CD4-positive, alpha-beta memory T cell (primary cell): ENCODE measurements around the gene DENND5B. TPM values are rescaled to one million over a fixed set of nuclear protein-coding genes. Genes with fewer than 3 reads are reported as not detected.

Experiments
- CTCF ChIA-PET: fragments of 350-600 bp; sonication (Branson Sonifier 250); formaldehyde crosslinking; loops from one replicate; lab custom pipeline; 2021; ENCODE audit warnings: inconsistent platforms; ENCODE audit not compliant: partially characterized antibody; lab: Charles Lee
- POLR2A ChIA-PET: fragments of 350-600 bp; sonication (Branson Sonifier 250); formaldehyde crosslinking; loops from one replicate; lab custom pipeline; 2021; ENCODE audit not compliant: partially characterized antibody; lab: Charles Lee
- DNase-seq, 5 donors: peaks; one replicate each; pipeline versions ENCODE4 v3.0.0 to v3.0.0-alpha.2; 2020 to 2022; ENCODE audit warnings: mixed read lengths in 1 of 5
- H3K27ac ChIP-seq: one replicate; pipeline ENCODE4 v1.7.0; 2013; ENCODE audit warnings: low read depth, low read length
- H3K27me3 ChIP-seq: 2 replicates; pipeline ENCODE4 v1.7.0; 2013; ENCODE audit warnings: mild to moderate bottlenecking, low read length, moderate library complexity; ENCODE audit not compliant: insufficient read depth
- H3K36me3 ChIP-seq: 2 replicates; pipeline ENCODE4 v1.7.0; 2013; ENCODE audit warnings: mild to moderate bottlenecking, low read length, moderate library complexity; ENCODE audit not compliant: insufficient read depth
- H3K4me1 ChIP-seq: 2 replicates; pipeline ENCODE4 v1.7.0; 2013; ENCODE audit warnings: mild to moderate bottlenecking, low read length, moderate library complexity; ENCODE audit not compliant: insufficient read depth
- H3K4me3 ChIP-seq, 2 donors: one replicate each; pipeline ENCODE4 v1.7.0; 2013; ENCODE audit warnings: low read length in 2 of 2, mild to moderate bottlenecking in 1 of 2
- H3K9me3 ChIP-seq, 2 donors: one replicate each; pipeline ENCODE4 v1.7.0; 2013; ENCODE audit warnings: low read length in 2 of 2, control low read depth in 1 of 2; ENCODE audit not compliant: control insufficient read depth in 1 of 2
- H3K27ac Mint-ChIP-seq, 7 donors: one replicate each; pipeline ENCODE4 v1.8.0; 2020 to 2021; ENCODE audit warnings: mixed read lengths in 7 of 7, mild to moderate bottlenecking in 6 of 7, inconsistent platforms in 3 of 7, moderate library complexity in 3 of 7
- H3K27me3 Mint-ChIP-seq, 2 donors: one replicate each; pipeline ENCODE4 v1.8.0; 2020 to 2021; ENCODE audit warnings: mixed read lengths in 2 of 2
- H3K36me3 Mint-ChIP-seq, 2 donors: one replicate each; pipeline ENCODE4 v1.8.0; 2020 to 2021; ENCODE audit warnings: mixed read lengths in 2 of 2, inconsistent platforms in 1 of 2, mild to moderate bottlenecking in 1 of 2
- H3K4me1 Mint-ChIP-seq, 4 donors: one replicate each; pipeline ENCODE4 v1.8.0; 2020 to 2021; ENCODE audit warnings: mixed read lengths in 4 of 4, mild to moderate bottlenecking in 1 of 4
- H3K4me3 Mint-ChIP-seq, 8 donors: one replicate each; pipeline ENCODE4 v1.8.0; 2020 to 2021; ENCODE audit warnings: mixed read lengths in 8 of 8, mild to moderate bottlenecking in 7 of 8, moderate library complexity in 6 of 8, inconsistent platforms in 3 of 8
- H3K9me3 Mint-ChIP-seq, 8 donors: one replicate each; pipeline ENCODE4 v1.8.0; 2020 to 2021; ENCODE audit warnings: mixed read lengths in 8 of 8, mild to moderate bottlenecking in 5 of 8, inconsistent platforms in 3 of 8, moderate library complexity in 1 of 8
- intact Hi-C: fragments of 100-400 bp; cut with micrococcal nuclease; formaldehyde crosslinking; loops from one replicate; pipeline ENCODE4 v1.15.1; 2023
- polyA plus RNA-seq, 2 donors: library from polyadenylated mRNA; unstranded; fragments of 300-500 nt; fragmentation: Illumina TruSeq; gene quantifications; one replicate each; pipeline ENCODE4 v1.2.3, GENCODE V29; 2021
- total RNA-seq, 2 experiments: library from RNA; stranded (reverse); gene quantifications; one replicate each; pipeline ENCODE4 v1.2.3, GENCODE V29; 2021

DENND5B gene
- not detected for total RNA-seq
- polyA plus RNA-seq: under 1 TPM in 1 of 2 donors, not detected in 1; 0.60 TPM

DNA sequence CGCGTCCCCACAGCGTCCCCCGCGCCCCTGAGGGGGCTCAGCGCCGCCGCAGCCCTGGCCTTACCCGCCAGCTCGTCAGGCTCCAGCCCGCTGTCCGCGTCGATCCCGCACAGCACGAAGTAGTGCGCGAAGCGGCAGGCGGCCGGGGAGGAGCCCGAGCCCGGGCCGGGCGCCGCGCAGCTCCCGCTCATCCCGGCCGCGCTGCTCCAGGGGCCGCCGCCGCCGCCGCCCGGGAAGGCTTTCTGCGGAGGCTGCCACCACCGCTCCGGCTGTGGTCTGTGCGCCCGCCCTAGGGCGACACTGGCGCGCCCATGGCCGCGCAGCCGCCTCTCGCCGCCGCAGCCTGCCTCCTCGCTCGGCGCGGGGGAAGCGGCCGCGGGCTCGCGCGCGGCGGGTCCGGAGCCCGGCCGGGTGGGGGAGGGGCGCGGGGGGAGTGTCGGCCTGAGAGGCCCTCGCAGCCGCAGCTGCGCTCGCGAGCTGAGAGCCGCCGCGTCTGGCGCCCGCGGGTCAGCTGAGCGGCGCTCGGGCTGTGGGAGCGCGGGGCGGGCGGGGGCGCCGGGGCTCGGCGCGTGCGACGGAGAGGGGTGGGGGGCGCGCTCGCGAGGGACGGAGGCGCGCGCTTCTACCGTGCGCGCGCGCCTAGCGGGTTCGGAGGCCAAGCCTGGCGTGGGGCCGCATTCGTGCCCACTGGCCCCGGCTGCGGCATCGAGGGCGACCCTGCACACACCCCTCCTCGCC lies at the start of gene DENND5B:
TSS of gene DENND5B (minus strand) at position 495 of the 738 bp plus-strand sequence. CDS start at position 191, 304 bp downstream.
- peaks cover 23% of the 10 kb centered on the region for H3K27me3 ChIP-seq
- H3K27ac ChIP-seq: no peak within 1 kb of the TSS
- peaks cover 5% of the 10 kb centered on the region for H3K4me1 ChIP-seq
- peaks cover 45% of the 10 kb centered on the region in 2 donors for H3K27me3 Mint-ChIP-seq
- no peaks in the 10 kb centered on the region for H3K9me3 ChIP-seq
- H3K4me3 Mint-ChIP-seq: peak within 1 kb of the TSS; percentile 79 to 88 (median 84)
- H3K36me3 ChIP-seq: no peaks in the 10 kb centered on the region
- peak within 1 kb of the TSS; percentile 17 to 38 for H3K4me3 ChIP-seq
- peak in 2 of 5 donors; percentile 5 to 6 for DNase-seq
- CTCF ChIA-PET: interaction anchor here (0.6 kb wide), 1 partner anchor 11 kb away, joined by 3 read pairs; no protein-coding TSS in a partner anchor
- peaks cover 0 to 7% (median 1%) of the 10 kb centered on the region in 8 donors for H3K9me3 Mint-ChIP-seq
- no peaks in the 10 kb centered on the region for H3K36me3 Mint-ChIP-seq
- H3K4me1 Mint-ChIP-seq: peaks cover 10 to 19% (median 11%) of the 10 kb centered on the region in 4 donors
- intact Hi-C loops: no loop called here
- POLR2A ChIA-PET: interaction anchor here (1.1 kb wide), 1 partner anchor 63 kb away, joined by 4 read pairs; no protein-coding TSS in a partner anchor
- peak within 1 kb of the TSS in 1 of 7 donors; percentile 42 for H3K27ac Mint-ChIP-seq

DNA sequence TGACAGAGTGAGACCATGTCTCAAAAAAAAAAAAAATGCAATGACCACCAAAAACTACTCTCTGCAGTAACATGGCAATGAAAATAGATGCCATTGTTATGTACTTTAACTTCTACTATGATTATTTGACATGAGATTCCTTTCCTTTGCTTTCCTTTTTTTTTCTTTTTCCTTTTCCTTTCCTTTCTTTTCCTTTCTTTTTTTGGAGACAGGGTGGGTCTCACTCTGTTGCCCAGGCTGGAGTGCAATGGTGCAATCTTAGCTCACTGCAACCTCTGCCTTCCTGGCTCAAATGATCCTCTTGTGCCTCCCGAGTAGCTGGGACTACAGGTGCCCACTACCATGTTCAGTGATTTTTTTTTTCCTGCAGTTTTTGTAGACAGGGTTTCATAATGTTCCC lies 43.7 kb upstream of the DENND5B start:
- no peaks in the 10 kb centered on the region for H3K9me3 ChIP-seq
- H3K4me1 ChIP-seq: no peaks in the 10 kb centered on the region
- Mint-ChIP-seq H3K36me3 (no peaks in the 10 kb centered on the region), H3K27ac (no peak overlapping the region), H3K4me1 (peaks cover 0 to 3% (median 1%) of the 10 kb centered on the region in 4 donors), H3K4me3 (no peak overlapping the region), H3K9me3 (no peaks in the 10 kb centered on the region), H3K27me3 (peaks cover 0 to 4% of the 10 kb centered on the region in 2 donors)
- intact Hi-C loops: no loop called here
- H3K4me3 ChIP-seq: no peak overlapping the region
- no peaks in the 10 kb centered on the region for H3K27me3 ChIP-seq
- H3K36me3 ChIP-seq: no peaks in the 10 kb centered on the region
- DNase-seq: no peak
- no peak overlapping the region for H3K27ac ChIP-seq
- ChIA-PET POLR2A (no interaction called here), CTCF (interaction anchor here (1.0 to 2.5 kb wide), 3 partner anchors 10 to 232 kb away, joined by 3 to 5 read pairs (median 4); no protein-coding TSS in a partner anchor)

DNA sequence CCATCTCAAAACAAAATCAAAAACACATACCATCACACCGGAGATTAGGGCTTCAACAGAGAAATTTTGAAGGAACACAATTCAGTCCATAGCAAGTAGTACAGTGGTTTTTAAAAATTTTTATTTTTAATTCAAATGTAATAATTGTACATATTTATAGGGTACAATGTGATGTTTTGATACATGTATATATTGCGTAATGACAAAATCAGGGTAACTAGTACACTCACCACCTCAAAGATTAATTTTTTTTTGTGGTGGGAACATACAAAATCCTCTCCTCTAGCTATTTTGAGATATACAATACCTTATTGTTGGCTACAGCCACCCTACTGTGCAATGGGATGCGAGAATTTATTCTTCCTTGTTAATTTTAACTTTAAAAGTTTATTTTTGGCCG lies 42.5 kb upstream of the DENND5B start:
- no peaks in the 10 kb centered on the region for H3K36me3 ChIP-seq
- H3K27me3 ChIP-seq: no peaks in the 10 kb centered on the region
- ChIA-PET CTCF (interaction anchor here (0.9 to 1.3 kb wide), 3 partner anchors 9 to 382 kb away, joined by 3 to 5 read pairs (median 5); no protein-coding TSS in a partner anchor), POLR2A (no interaction called here)
- intact Hi-C loops: no loop called here
- no peak overlapping the region for H3K4me3 ChIP-seq
- H3K9me3 ChIP-seq: no peaks in the 10 kb centered on the region
- H3K4me1 ChIP-seq: no peaks in the 10 kb centered on the region
- DNase-seq: no peak
- peaks cover 0 to 4% of the 10 kb centered on the region in 2 donors for H3K27me3 Mint-ChIP-seq
- H3K27ac ChIP-seq: no peak overlapping the region
- H3K4me1 Mint-ChIP-seq: peaks cover 0 to 3% (median 1%) of the 10 kb centered on the region in 4 donors
- no peaks in the 10 kb centered on the region for H3K36me3 Mint-ChIP-seq
- H3K9me3 Mint-ChIP-seq: no peaks in the 10 kb centered on the region
- H3K27ac Mint-ChIP-seq: no peak overlapping the region
- H3K4me3 Mint-ChIP-seq: no peak overlapping the region

DNA sequence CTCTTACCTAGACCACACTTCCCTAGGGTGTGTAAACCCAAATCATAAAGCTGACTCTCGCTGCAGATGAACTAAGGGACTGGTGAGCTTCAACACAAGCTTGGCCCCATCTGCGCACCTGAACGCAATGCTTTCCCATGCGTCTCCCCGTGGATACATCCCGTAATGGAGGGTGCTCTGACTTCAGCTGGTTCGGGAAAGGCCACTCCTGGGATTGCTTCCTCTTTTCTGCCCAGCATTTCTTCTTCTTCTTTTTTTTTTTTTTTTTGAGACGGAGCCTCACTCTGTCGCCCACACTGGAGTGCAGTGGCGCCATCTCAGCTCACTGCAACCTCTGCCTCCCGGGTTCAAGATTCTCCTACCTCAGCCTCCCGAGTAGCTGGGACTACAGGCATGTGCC lies 40.9 kb upstream of the DENND5B start:
- H3K36me3 Mint-ChIP-seq: no peaks in the 10 kb centered on the region
- peak overlapping the region in 1 of 7 donors; percentile 48 for H3K27ac Mint-ChIP-seq
- Histone ChIP-seq H3K27ac (no peak overlapping the region), H3K36me3 (no peaks in the 10 kb centered on the region), H3K9me3 (no peaks in the 10 kb centered on the region), H3K4me3 (no peak overlapping the region), H3K4me1 (no peaks in the 10 kb centered on the region), H3K27me3 (no peaks in the 10 kb centered on the region)
- H3K4me3 Mint-ChIP-seq: no peak overlapping the region
- intact Hi-C loops: no loop called here
- ChIA-PET CTCF (interaction anchor here (0.8 to 1.3 kb wide), 4 partner anchors 227 to 683 kb away, joined by 3 to 5 read pairs (median 4); no protein-coding TSS in a partner anchor), POLR2A (no interaction called here)
- peaks cover 0 to 3% (median 1%) of the 10 kb centered on the region in 4 donors for H3K4me1 Mint-ChIP-seq
- DNase-seq: no peak
- H3K27me3 Mint-ChIP-seq: peaks cover 0 to 5% of the 10 kb centered on the region in 2 donors
- H3K9me3 Mint-ChIP-seq: no peaks in the 10 kb centered on the region

DNA sequence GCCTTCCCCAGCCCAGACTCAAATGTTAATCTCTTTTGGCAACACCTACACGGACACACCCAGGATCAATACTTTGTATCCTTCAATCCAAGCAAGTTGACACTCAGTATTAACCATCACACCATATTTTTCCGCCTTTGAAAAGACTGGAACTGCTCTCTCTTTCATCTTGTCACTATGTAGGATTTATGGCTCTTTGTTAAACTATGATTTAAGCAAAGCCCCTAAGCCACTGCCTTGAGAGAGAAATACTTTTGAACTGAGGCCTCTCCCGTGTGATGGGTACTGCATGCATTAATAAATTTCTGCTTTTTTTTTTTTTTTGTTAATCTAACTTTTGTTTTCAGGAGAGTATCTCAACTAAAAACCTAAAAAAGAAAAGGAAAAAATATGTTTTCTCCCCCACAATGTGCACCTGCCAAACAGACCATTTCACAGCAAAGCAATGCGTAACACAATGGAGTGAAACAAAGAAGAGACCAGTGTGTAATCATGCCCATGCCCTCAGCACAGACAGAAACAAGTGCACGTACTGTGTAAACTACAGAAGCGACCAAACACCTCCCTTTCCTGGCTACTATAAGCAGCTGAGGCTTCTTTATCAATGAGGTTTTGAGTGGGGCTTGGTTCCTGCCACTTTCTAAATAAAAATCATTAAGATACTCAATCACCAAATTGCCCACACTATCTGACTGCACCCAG lies 40.2 kb upstream of the DENND5B start:
- Mint-ChIP-seq H3K36me3 (no peaks in the 10 kb centered on the region), H3K4me3 (no peak overlapping the region), H3K27me3 (peaks cover 5 to 10% of the 10 kb centered on the region in 2 donors), H3K9me3 (no peaks in the 10 kb centered on the region), H3K27ac (no peak overlapping the region), H3K4me1 (no peaks in the 10 kb centered on the region)
- Histone ChIP-seq H3K4me3 (no peak overlapping the region), H3K9me3 (no peaks in the 10 kb centered on the region), H3K36me3 (no peaks in the 10 kb centered on the region), H3K27ac (no peak overlapping the region), H3K4me1 (no peaks in the 10 kb centered on the region), H3K27me3 (no peaks in the 10 kb centered on the region)
- DNase-seq: no peak
- CTCF ChIA-PET: interaction anchor here (0.8 to 1.0 kb wide), 2 partner anchors 229 to 684 kb away, joined by 3 to 5 read pairs; no protein-coding TSS in a partner anchor
- intact Hi-C loops: no loop called here
- POLR2A ChIA-PET: no interaction called here

DNA sequence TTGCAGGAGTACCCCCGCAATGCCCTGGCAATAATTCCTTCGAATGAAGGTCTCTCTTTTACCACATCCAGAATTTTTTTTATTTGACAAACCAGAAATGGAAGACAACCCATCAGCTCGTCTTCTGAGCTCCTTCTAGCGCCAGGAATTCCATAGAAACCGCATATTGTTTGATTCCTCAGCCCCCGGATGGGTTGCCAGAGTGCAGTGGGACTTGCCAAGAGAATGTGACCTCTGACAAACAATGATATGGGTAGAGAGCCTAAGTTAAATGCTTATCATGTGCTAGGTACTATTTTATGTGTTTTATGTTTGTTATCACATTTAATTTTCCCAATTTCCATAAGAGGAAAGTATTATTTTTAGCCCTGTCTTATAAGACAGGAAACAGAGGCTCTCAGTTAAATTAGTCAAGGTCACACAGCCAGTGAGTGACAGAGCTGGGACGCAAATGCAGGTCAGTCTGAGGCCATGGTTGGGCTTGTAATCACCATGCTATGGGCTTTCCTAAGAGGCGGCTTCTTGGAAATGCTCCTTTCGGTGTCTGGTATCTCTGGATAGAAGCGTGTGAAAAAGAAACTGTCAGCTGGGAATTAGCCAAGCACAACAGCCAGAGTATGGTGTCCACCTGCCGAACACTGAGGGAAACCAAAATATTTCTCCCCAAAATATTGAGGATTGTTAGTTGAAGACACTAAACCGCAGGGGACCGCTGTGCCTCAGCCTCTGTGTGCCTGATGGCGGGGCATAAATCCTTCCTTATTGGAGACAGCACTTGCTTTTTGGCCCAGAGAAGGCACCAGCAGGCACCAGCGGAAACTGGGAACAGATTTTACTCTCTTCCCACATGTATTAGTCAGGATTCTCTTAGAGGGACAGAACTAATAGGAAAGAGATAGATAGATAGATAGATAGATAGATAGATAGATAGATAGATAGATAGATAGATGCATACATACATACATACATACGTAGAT lies 39.1 kb upstream of the DENND5B start:
- no peak overlapping the region for H3K27ac ChIP-seq
- Mint-ChIP-seq H3K4me3 (no peak overlapping the region), H3K9me3 (no peaks in the 10 kb centered on the region), H3K36me3 (no peaks in the 10 kb centered on the region), H3K4me1 (no peaks in the 10 kb centered on the region), H3K27me3 (peaks cover 7 to 13% of the 10 kb centered on the region in 2 donors), H3K27ac (no peak overlapping the region)
- no peaks in the 10 kb centered on the region for H3K4me1 ChIP-seq
- POLR2A ChIA-PET: no interaction called here
- CTCF ChIA-PET: interaction anchor here (0.6 kb wide), 1 partner anchor 361 kb away, joined by 3 read pairs; no protein-coding TSS in a partner anchor
- intact Hi-C loops: no loop called here
- H3K27me3 ChIP-seq: no peaks in the 10 kb centered on the region
- H3K9me3 ChIP-seq: no peaks in the 10 kb centered on the region
- no peak overlapping the region for H3K4me3 ChIP-seq
- H3K36me3 ChIP-seq: no peaks in the 10 kb centered on the region
- no peak for DNase-seq
